Measurements from ENCODE around the gene GPATCH1. TPM values are rescaled to one million over a fixed set of nuclear protein-coding genes. Genes with fewer than 3 reads are reported as not detected.

GPATCH1 gene
- total RNA-seq, 4 donors from 2014 or later: 5.4 to 8.9 (median 7.3) TPM

GRCh38 chr19:33060586-33060985, 20.4 kb upstream of the GPATCH1 start:
- Histone ChIP-seq H3K4me1 (peaks cover 5 to 26% (median 23%) of the 10 kb centered on the region in 4 donors), H3K9me3 (no peaks in the 10 kb centered on the region), H3K4me3 (no peak overlapping the region), H3K36me3 (no peaks in the 10 kb centered on the region), H3K27me3 (peaks cover 0 to 60% (median 11%) of the 10 kb centered on the region in 4 donors), H3K27ac (replicated peaks in 1 of 4) (no peak overlapping the region)
- TF ChIP-seq POLR2AphosphoS5 (IDR thresholded peaks at IDR 0.05): no peak
- no peak for DNase-seq (ENCODE audit: extremely low spot score)
- WGBS: 85% methylated on average over 5 of the region's 5 CpGs
- intact Hi-C loops (cut with DNase I): no loop called here

GRCh38 chr19:33062902-33063301, 18.1 kb upstream of the GPATCH1 start:
- Histone ChIP-seq H3K9me3 (no peaks in the 10 kb centered on the region), H3K4me1 (peaks cover 5 to 26% (median 23%) of the 10 kb centered on the region in 4 donors), H3K36me3 (no peaks in the 10 kb centered on the region), H3K27me3 (peaks cover 0 to 72% (median 11%) of the 10 kb centered on the region in 4 donors), H3K4me3 (no peak overlapping the region), H3K27ac (replicated peaks in 1 of 4) (no peak overlapping the region)
- 86% methylated on average over 5 of the region's 5 CpGs for WGBS
- intact Hi-C loops (cut with DNase I): no loop called here
- no peak for DNase-seq (ENCODE audit: extremely low spot score)
- TF ChIP-seq CTCF (IDR thresholded peaks at IDR 0.05): no peak
- TF ChIP-seq POLR2AphosphoS5 (IDR thresholded peaks at IDR 0.05): no peak
- TF ChIP-seq EP300 (IDR thresholded peaks at IDR 0.05): no peak
- TF ChIP-seq POLR2A (IDR thresholded peaks at IDR 0.05; ENCODE audit: low read depth): no peak

GRCh38 chr19:33063356-33063752, 17.6 kb upstream of the GPATCH1 start:
- TF ChIP-seq EP300 (IDR thresholded peaks at IDR 0.05) (no peak), POLR2A (IDR thresholded peaks at IDR 0.05; ENCODE audit: low read depth) (no peak), POLR2AphosphoS5 (IDR thresholded peaks at IDR 0.05) (no peak), CTCF (IDR thresholded peaks at IDR 0.05) (no peak)
- WGBS: 19% methylated on average over 4 of the region's 7 CpGs
- Histone ChIP-seq H3K9me3 (no peaks in the 10 kb centered on the region), H3K4me1 (peaks cover 5 to 26% (median 23%) of the 10 kb centered on the region in 4 donors), H3K4me3 (peak overlapping the region; percentile 58 to 72 (median 63)), H3K27me3 (peaks cover 0 to 72% (median 11%) of the 10 kb centered on the region in 4 donors), H3K36me3 (no peaks in the 10 kb centered on the region), H3K27ac (replicated peaks in 1 of 4) (no peak overlapping the region)
- DNase-seq (ENCODE audit: extremely low spot score): no peak
- intact Hi-C loops (cut with DNase I): no loop called here

- Histone ChIP-seq H3K36me3 (no peaks in the 10 kb centered on the region), H3K27me3 (peaks cover 0 to 72% (median 11%) of the 10 kb centered on the region in 4 donors), H3K4me1 (peaks cover 5 to 26% (median 23%) of the 10 kb centered on the region in 4 donors), H3K27ac (replicated peaks in 1 of 4) (no peak overlapping the region), H3K9me3 (no peaks in the 10 kb centered on the region), H3K4me3 (peak overlapping the region; percentile 58 to 72 (median 63))
- no peak for TF ChIP-seq POLR2A (IDR thresholded peaks at IDR 0.05; ENCODE audit: low read depth)
- TF ChIP-seq POLR2AphosphoS5 (IDR thresholded peaks at IDR 0.05): no peak
- no peak for TF ChIP-seq CTCF (IDR thresholded peaks at IDR 0.05)
- TF ChIP-seq EP300 (IDR thresholded peaks at IDR 0.05): no peak
- intact Hi-C loops (cut with DNase I): no loop called here
- WGBS: 5% methylated on average over 13 of the region's 56 CpGs
- DNase-seq (ENCODE audit: extremely low spot score): no peak
Observed at GRCh38 chr19:33063753-33064457, 17.1 kb upstream of the GPATCH1 start.

GRCh38 chr19:33064458-33064791, 16.6 kb upstream of the GPATCH1 start:
- Histone ChIP-seq H3K36me3 (no peaks in the 10 kb centered on the region), H3K4me3 (peak overlapping the region; percentile 58 to 72 (median 63)), H3K9me3 (no peaks in the 10 kb centered on the region), H3K4me1 (peaks cover 5 to 26% (median 23%) of the 10 kb centered on the region in 4 donors), H3K27ac (replicated peaks in 1 of 4) (no peak overlapping the region), H3K27me3 (peaks cover 0 to 72% (median 11%) of the 10 kb centered on the region in 4 donors)
- 0% methylated on average over 2 of the region's 35 CpGs for WGBS
- intact Hi-C loops (cut with DNase I): no loop called here
- DNase-seq (ENCODE audit: extremely low spot score): no peak
- no peak for TF ChIP-seq POLR2A (IDR thresholded peaks at IDR 0.05; ENCODE audit: low read depth)
- TF ChIP-seq CTCF (IDR thresholded peaks at IDR 0.05): no peak
- TF ChIP-seq POLR2AphosphoS5 (IDR thresholded peaks at IDR 0.05): no peak
- TF ChIP-seq EP300 (IDR thresholded peaks at IDR 0.05): no peak
